SKM-1 treated with dmso at 0.1 percent for 144 hours (cell line): ENCODE results near the gene CFAP20.

Experiments used
- DNase-seq: peaks from one replicate; lab custom pipeline; 2025; ENCODE audit not compliant: unreplicated experiment; lab: John Stamatoyannopoulos, UW

CFAP20 gene

GRCh38 chr16:58125041-58125440, 4.1 kb downstream of the CFAP20 start:
- DNase-seq, result no peak

GRCh38 chr16:58124601-58124915, 4.6 kb downstream of the CFAP20 start:
- DNase-seq, result no peak

- no peak for DNase-seq
Observed at GRCh38 chr16:58123896-58124600, 5.1 kb downstream of the CFAP20 start.

- DNase-seq, result no peak
Observed at GRCh38 chr16:58121132-58121531, 8.0 kb downstream of the CFAP20 start.

- no peak for DNase-seq
Observed at GRCh38 chr16:58120234-58120633, 8.9 kb downstream of the CFAP20 start.

GRCh38 chr16:58119509-58119845, 9.7 kb downstream of the CFAP20 start:
- no peak for DNase-seq

- no peak for DNase-seq
Observed at GRCh38 chr16:58118801-58119508, 10.2 kb downstream of the CFAP20 start.

- no peak for DNase-seq
Observed at GRCh38 chr16:58116529-58116928, 12.7 kb downstream of the CFAP20 start.

GRCh38 chr16:58116081-58116480, 13.1 kb downstream of the CFAP20 start:
- no peak for DNase-seq

- no peak for DNase-seq
Observed at GRCh38 chr16:58114827-58115825, 14.1 kb downstream of the CFAP20 start.

GRCh38 chr16:58111302-58111627, 17.9 kb downstream of the CFAP20 start:
- DNase-seq, result no peak

- DNase-seq, result no peak
Observed at GRCh38 chr16:58110571-58111301, 18.4 kb downstream of the CFAP20 start.

GRCh38 chr16:58109881-58110280, 19.3 kb downstream of the CFAP20 start:
- DNase-seq, result no peak

GRCh38 chr16:58109330-58109729, 19.9 kb downstream of the CFAP20 start:
- DNase-seq, result no peak

- no peak for DNase-seq
Observed at GRCh38 chr16:58107709-58108108, 21.5 kb downstream of the CFAP20 start.

GRCh38 chr16:58107228-58107627, 22.0 kb downstream of the CFAP20 start:
- DNase-seq, result no peak

GRCh38 chr16:58105631-58106030, 23.6 kb downstream of the CFAP20 start:
- DNase-seq, result no peak

GRCh38 chr16:58102665-58103392, 26.4 kb downstream of the CFAP20 start:
- no peak for DNase-seq

GRCh38 chr16:58099956-58100300, 29.3 kb downstream of the CFAP20 start:
- DNase-seq, result no peak

- no peak for DNase-seq
Observed at GRCh38 chr16:58099097-58099955, 29.9 kb downstream of the CFAP20 start.
